Gastroesophageal sphincter (tissue), 4 donors: ENCODE data around the gene MYO3B. TPM values are rescaled to one million over a fixed set of nuclear protein-coding genes. Genes with fewer than 3 reads are reported as not detected.

Source experiments
- ATAC-seq: fragments of 150-250 bp; one replicate; pipeline ENCODE4 v1.9.1; 2016; ENCODE audit warnings: mild to moderate bottlenecking, moderate library complexity
- H3K27ac ChIP-seq, 4 donors: fragments of 200-600 bp; sonication (generic) in 3 of 4; 1 replicate in 3 of 4; 2 replicates in 1 of 4; pipeline ENCODE4 v1.5.1; 2016 to 2019
- H3K27me3 ChIP-seq: fragments of 200-600 bp; sonication (generic); one replicate; pipeline ENCODE4 v1.5.1; 2019
- H3K36me3 ChIP-seq, 2 donors: fragments of 200-600 bp; sonication (generic); one replicate each; pipeline ENCODE4 v1.5.1; 2019; ENCODE audit warnings: control low read depth in 1 of 2
- H3K4me1 ChIP-seq, 3 donors: fragments of 200-600 bp; sonication (generic); 1 replicate in 2 of 3; 2 replicates in 1 of 3; pipeline ENCODE4 v1.5.1; 2016 to 2019; ENCODE audit warnings: control low read depth in 2 of 3
- H3K4me3 ChIP-seq, 2 donors: fragments of 200-600 bp; sonication (generic); one replicate each; pipeline ENCODE4 v1.5.1; 2019; ENCODE audit warnings: mild to moderate bottlenecking in 1 of 2, moderate library complexity in 1 of 2
- H3K9me3 ChIP-seq, 3 donors: fragments of 200-600 bp; sonication (generic); one replicate each; pipeline ENCODE4 v1.5.1; 2017 to 2019; ENCODE audit warnings: control low read depth in 2 of 3
- CTCF ChIP-seq, 4 experiments: fragments of 200-600 bp in 2 of 4; fragments of 450-650 bp in 2 of 4; sonication (generic) in 1 of 4; IDR thresholded peaks; one replicate each; pipeline ENCODE4 v1.5.1; 2017 to 2019; ENCODE audit warnings: antibody characterized with exemption in 4 of 4, mild to moderate bottlenecking in 2 of 4, moderate library complexity in 2 of 4
- EP300 ChIP-seq: sonication (generic); formaldehyde crosslinking; IDR thresholded peaks from one replicate; pipeline ENCODE4 v1.6.1; 2017; ENCODE audit warnings: antibody characterized with exemption, mild to moderate bottlenecking
- POLR2A ChIP-seq, 2 donors: fragments of 450-650 bp; IDR thresholded peaks; one replicate each; pipeline ENCODE4 v1.6.1; 2017; ENCODE audit warnings: antibody characterized with exemption in 2 of 2, mild to moderate bottlenecking in 2 of 2, moderate library complexity in 1 of 2
- POLR2AphosphoS5 ChIP-seq: sonication (generic); formaldehyde crosslinking; IDR thresholded peaks from one replicate; pipeline ENCODE4 v1.6.1; 2017; ENCODE audit warnings: antibody characterized with exemption
- WGBS, 2 donors: methylation state at CpG; one replicate each; pipeline ENCODE4 v1.1.5; 2018; ENCODE audit warnings: low coverage in 1 of 2; 5-methylcytosine and 5-hydroxymethylcytosine counted together
- total RNA-seq, 4 donors: library from RNA; depleted of rRNA; stranded (reverse); fragments of >200 nt; gene quantifications; one replicate each; pipeline ENCODE4 v1.1.0, GENCODE V29; 2016

MYO3B gene
- total RNA-seq, 4 donors from 2014 or later: not detected

- Histone ChIP-seq H3K4me1 (no peaks in the 10 kb centered on the region), H3K4me3 (no peak overlapping the region), H3K27ac (no peak overlapping the region), H3K9me3 (no peaks in the 10 kb centered on the region), H3K36me3 (no peaks in the 10 kb centered on the region), H3K27me3 (no peaks in the 10 kb centered on the region)
- ATAC-seq: no peak
- no peak for TF ChIP-seq POLR2AphosphoS5
- no peak for TF ChIP-seq EP300
- no peak for TF ChIP-seq CTCF (IDR thresholded peaks at IDR 0.05)
- TF ChIP-seq POLR2A (IDR thresholded peaks at IDR 0.05): no peak
- 13 to 33% methylated on average over 1 of the region's 1 CpG for WGBS, 2 donors
These were observed 24.5 kb downstream of the MYO3B start for GRCh38 chr2:170202437-170202836.

GRCh38 chr2:170204298-170204951 is 26.5 kb downstream of the MYO3B start:
- no peak overlapping the region for H3K27ac ChIP-seq
- no peak for TF ChIP-seq EP300
- TF ChIP-seq POLR2A (IDR thresholded peaks at IDR 0.05): no peak
- no peak for TF ChIP-seq POLR2AphosphoS5
- TF ChIP-seq CTCF (IDR thresholded peaks at IDR 0.05): no peak
- no peaks in the 10 kb centered on the region for H3K36me3 ChIP-seq
- WGBS, 2 donors: 81 to 88% methylated on average over 4 of the region's 4 CpGs
- H3K9me3 ChIP-seq: no peaks in the 10 kb centered on the region
- no peaks in the 10 kb centered on the region for H3K4me1 ChIP-seq
- no peak for ATAC-seq
- H3K4me3 ChIP-seq: no peak overlapping the region
- no peaks in the 10 kb centered on the region for H3K27me3 ChIP-seq

GRCh38 chr2:170206246-170206645 is 28.3 kb downstream of the MYO3B start:
- H3K4me3 ChIP-seq: no peak overlapping the region
- no peaks in the 10 kb centered on the region for H3K9me3 ChIP-seq
- H3K27ac ChIP-seq: no peak overlapping the region
- no peaks in the 10 kb centered on the region for H3K36me3 ChIP-seq
- 75 to 90% methylated on average over 1 of the region's 1 CpG for WGBS, 2 donors
- no peaks in the 10 kb centered on the region for H3K4me1 ChIP-seq
- no peak for ATAC-seq
- H3K27me3 ChIP-seq: no peaks in the 10 kb centered on the region
- no peak for TF ChIP-seq POLR2AphosphoS5

GRCh38 chr2:170206805-170207407 is 29.0 kb downstream of the MYO3B start:
- 67 to 79% methylated on average over 3 of the region's 3 CpGs for WGBS, 2 donors
- ATAC-seq: no peak
- H3K27ac ChIP-seq: no peak overlapping the region

DNA sequence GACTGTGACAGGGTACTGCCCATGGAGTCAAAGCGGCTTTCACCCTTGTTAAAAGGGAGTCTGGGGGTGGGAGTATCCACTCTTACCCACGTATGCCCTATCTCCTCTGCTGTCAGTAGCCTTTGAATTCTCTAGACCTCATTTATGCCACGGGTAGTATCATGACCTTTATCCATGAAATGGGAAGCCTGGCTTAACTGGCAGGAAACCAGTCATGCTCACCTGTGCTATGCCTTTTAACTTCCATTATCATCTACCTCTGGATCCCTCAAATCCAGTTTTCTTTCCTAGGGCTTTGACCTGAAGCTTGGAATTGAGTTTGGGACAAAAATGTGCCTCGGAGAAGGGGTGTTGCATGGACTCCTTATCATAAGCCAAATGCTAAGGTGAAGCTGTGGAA is 30.0 kb downstream of the MYO3B start:
- no peaks in the 10 kb centered on the region for H3K36me3 ChIP-seq
- H3K4me1 ChIP-seq: no peaks in the 10 kb centered on the region
- no peaks in the 10 kb centered on the region for H3K9me3 ChIP-seq
- no peak overlapping the region for H3K4me3 ChIP-seq
- WGBS, 2 donors: 90% methylated on average over 2 of the region's 4 CpGs; no CpG with 5 or more reads in 1 of the 2 donors
- TF ChIP-seq EP300 (no peak), CTCF (IDR thresholded peaks at IDR 0.05) (no peak), POLR2A (IDR thresholded peaks at IDR 0.05) (no peak), POLR2AphosphoS5 (no peak)
- H3K27me3 ChIP-seq: no peaks in the 10 kb centered on the region
- no peak overlapping the region for H3K27ac ChIP-seq
- ATAC-seq: no peak

More at GRCh38 chr2:170206805-170207407, 29.0 kb downstream of the MYO3B start:
- no peak for TF ChIP-seq POLR2AphosphoS5
- TF ChIP-seq POLR2A (IDR thresholded peaks at IDR 0.05): no peak
- no peak for TF ChIP-seq EP300
- no peak for TF ChIP-seq CTCF (IDR thresholded peaks at IDR 0.05)
- no peak overlapping the region for H3K4me3 ChIP-seq
- H3K36me3 ChIP-seq: no peaks in the 10 kb centered on the region
- no peaks in the 10 kb centered on the region for H3K9me3 ChIP-seq
- H3K27me3 ChIP-seq: no peaks in the 10 kb centered on the region
- no peaks in the 10 kb centered on the region for H3K4me1 ChIP-seq
